HG03565 (cell line): ENCODE data around the gene TMTC1.

Source experiments
- ATAC-seq: cut with Tn5 transposase; IDR thresholded peaks from one replicate; pipeline ENCODE4 v1.9.1; 2021; ENCODE audit warnings: mild to moderate bottlenecking, moderate library complexity; ENCODE audit not compliant: unreplicated experiment

The TMTC1 gene

GRCh38 chr12:29674463-29674862 lies 109.3 kb downstream of the TMTC1 start:
- ATAC-seq = no peak

GRCh38 chr12:29673346-29673745 lies 110.4 kb downstream of the TMTC1 start:
- no peak for ATAC-seq

GRCh38 chr12:29672580-29672979 lies 111.2 kb downstream of the TMTC1 start:
- no peak for ATAC-seq

- ATAC-seq = no peak
Observed at GRCh38 chr12:29671742-29672141, 112.0 kb downstream of the TMTC1 start.

- no peak for ATAC-seq
Observed at GRCh38 chr12:29667011-29667410, 116.7 kb downstream of the TMTC1 start.

GRCh38 chr12:29665107-29665506 lies 118.6 kb downstream of the TMTC1 start:
- ATAC-seq = no peak

GRCh38 chr12:29662734-29663323 lies 120.9 kb downstream of the TMTC1 start:
- no peak for ATAC-seq

GRCh38 chr12:29660847-29661246 lies 122.9 kb downstream of the TMTC1 start:
- ATAC-seq = no peak

GRCh38 chr12:29656762-29657538 lies 126.8 kb downstream of the TMTC1 start:
- no peak for ATAC-seq

- ATAC-seq = no peak
Observed at GRCh38 chr12:29655861-29656260, 127.9 kb downstream of the TMTC1 start.

GRCh38 chr12:29653286-29653685 lies 130.5 kb downstream of the TMTC1 start:
- no peak for ATAC-seq

GRCh38 chr12:29650371-29650770 lies 133.4 kb downstream of the TMTC1 start:
- ATAC-seq = no peak

GRCh38 chr12:29649722-29650121 lies 134.0 kb downstream of the TMTC1 start:
- no peak for ATAC-seq

GRCh38 chr12:29644536-29645162 lies 139.1 kb downstream of the TMTC1 start:
- ATAC-seq = no peak

GRCh38 chr12:29640589-29641345 lies 143.0 kb downstream of the TMTC1 start:
- no peak for ATAC-seq

- no peak for ATAC-seq
Observed at GRCh38 chr12:29639893-29640495, 143.7 kb downstream of the TMTC1 start.

GRCh38 chr12:29638528-29638927 lies 145.2 kb downstream of the TMTC1 start:
- ATAC-seq = no peak

GRCh38 chr12:29634057-29634456 lies 149.7 kb downstream of the TMTC1 start:
- ATAC-seq = no peak

- ATAC-seq = peak; percentile 43
Observed at GRCh38 chr12:29630164-29630563, 153.6 kb downstream of the TMTC1 start.

- no peak for ATAC-seq
Observed at GRCh38 chr12:29627221-29627620, 156.5 kb downstream of the TMTC1 start.

- no peak for ATAC-seq
Observed at GRCh38 chr12:29625359-29625953, 158.3 kb downstream of the TMTC1 start.
